Ascending aorta (tissue), 2 donors: ENCODE results near the gene CKMT2. TPM values are rescaled to one million over a fixed set of nuclear protein-coding genes. Genes with fewer than 3 reads are reported as not detected.

Experiments used
- DNase-seq, 2 donors: peaks; one replicate each; pipeline ENCODE4 v3.0.0-alpha.2; 2019; ENCODE audit warnings: low spot score in 2 of 2
- H3K27ac ChIP-seq, 2 donors: fragments of 200-600 bp; sonication (generic); one replicate each; pipeline ENCODE4 v1.5.1; 2016 to 2017; ENCODE audit warnings: mild to moderate bottlenecking in 1 of 2
- H3K27me3 ChIP-seq: fragments of 200-600 bp; sonication (generic); one replicate; pipeline ENCODE4 v1.5.1; 2017
- H3K36me3 ChIP-seq, 2 donors: fragments of 200-600 bp; sonication (generic); one replicate each; pipeline ENCODE4 v1.5.1; 2016
- H3K4me1 ChIP-seq, 2 donors: fragments of 200-600 bp; sonication (generic); one replicate each; pipeline ENCODE4 v1.5.1; 2016 to 2017; ENCODE audit warnings: mild to moderate bottlenecking in 1 of 2
- H3K4me3 ChIP-seq, 2 donors: fragments of 200-600 bp; sonication (generic); one replicate each; pipeline ENCODE4 v1.5.1; 2016 to 2017; ENCODE audit warnings: mild to moderate bottlenecking in 1 of 2
- H3K9me3 ChIP-seq, 2 donors: fragments of 200-600 bp; sonication (generic); one replicate each; pipeline ENCODE4 v1.5.1; 2016
- CTCF ChIP-seq, 3 experiments: fragments of 200-600 bp in 2 of 3; fragments of 450-650 bp in 1 of 3; sonication (generic) in 2 of 3; IDR thresholded peaks; one replicate each; pipeline ENCODE4 v1.5.1; 2016 to 2019; ENCODE audit warnings: antibody characterized with exemption in 3 of 3, mild to moderate bottlenecking in 1 of 3, moderate library complexity in 1 of 3
- intact Hi-C: fragments of 100-400 bp; cut with DNase I; formaldehyde crosslinking; loops from one replicate; pipeline ENCODE4 v1.15.1; 2023
- total RNA-seq: library from RNA; depleted of rRNA; stranded (reverse); fragments of >200 nt; gene quantifications from one replicate; pipeline ENCODE4 v1.1.0, GENCODE V29; 2016

CKMT2 gene
- total RNA-seq, 1 donor from 2014 or later = 0.43 TPM

DNA sequence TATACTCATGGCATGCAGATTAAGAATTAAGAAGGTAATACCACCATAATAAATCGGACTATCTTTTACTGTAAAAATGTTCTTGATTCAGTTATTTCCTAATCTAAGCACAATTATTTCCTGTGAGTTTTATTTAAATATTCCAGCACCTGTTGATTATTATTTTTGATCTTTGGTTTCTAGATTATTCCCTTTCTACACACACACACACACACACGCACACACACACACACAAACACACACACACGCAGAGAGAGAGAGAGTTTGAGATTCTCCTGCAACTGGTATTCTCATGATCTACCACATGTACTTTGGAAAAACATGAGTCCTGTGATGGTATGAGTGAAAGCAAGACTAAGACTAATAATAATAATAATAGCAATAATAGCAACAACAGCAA lies 17.0 kb upstream of the CKMT2 start:
- no peak for TF ChIP-seq CTCF (IDR thresholded peaks at IDR 0.05)
- DNase-seq = no peak
- Histone ChIP-seq H3K36me3 (no peaks in the 10 kb centered on the region), H3K4me1 (no peaks in the 10 kb centered on the region), H3K27ac (no peak overlapping the region), H3K27me3 (no peaks in the 10 kb centered on the region), H3K9me3 (no peaks in the 10 kb centered on the region), H3K4me3 (no peak overlapping the region)
- intact Hi-C loops = no loop called here

DNA sequence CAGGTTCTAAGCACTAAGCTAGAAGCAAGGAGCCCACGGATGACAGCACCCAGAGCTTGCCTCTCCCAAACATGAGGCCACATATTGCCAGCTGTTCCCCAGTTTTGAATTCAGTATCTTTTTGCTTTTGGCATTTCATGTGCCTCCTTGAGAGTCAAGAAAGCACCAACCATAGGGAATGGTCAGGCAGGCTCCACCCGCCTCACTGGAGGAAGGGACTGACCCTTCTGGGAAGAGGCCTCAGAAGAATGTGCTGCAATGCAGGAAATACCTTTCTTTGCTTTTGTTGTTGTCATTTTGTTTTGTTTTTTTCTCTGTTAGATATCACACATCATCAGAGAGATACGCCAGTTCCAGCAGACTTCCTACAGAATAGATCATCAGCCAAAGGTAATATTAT lies 13.7 kb upstream of the CKMT2 start:
- H3K9me3 ChIP-seq = no peaks in the 10 kb centered on the region
- H3K27ac ChIP-seq = no peak overlapping the region
- no peak for TF ChIP-seq CTCF (IDR thresholded peaks at IDR 0.05)
- H3K27me3 ChIP-seq = no peaks in the 10 kb centered on the region
- no peaks in the 10 kb centered on the region for H3K36me3 ChIP-seq
- no peak for DNase-seq
- no peak overlapping the region for H3K4me3 ChIP-seq
- no peaks in the 10 kb centered on the region for H3K4me1 ChIP-seq
- intact Hi-C loops = no loop called here

DNA sequence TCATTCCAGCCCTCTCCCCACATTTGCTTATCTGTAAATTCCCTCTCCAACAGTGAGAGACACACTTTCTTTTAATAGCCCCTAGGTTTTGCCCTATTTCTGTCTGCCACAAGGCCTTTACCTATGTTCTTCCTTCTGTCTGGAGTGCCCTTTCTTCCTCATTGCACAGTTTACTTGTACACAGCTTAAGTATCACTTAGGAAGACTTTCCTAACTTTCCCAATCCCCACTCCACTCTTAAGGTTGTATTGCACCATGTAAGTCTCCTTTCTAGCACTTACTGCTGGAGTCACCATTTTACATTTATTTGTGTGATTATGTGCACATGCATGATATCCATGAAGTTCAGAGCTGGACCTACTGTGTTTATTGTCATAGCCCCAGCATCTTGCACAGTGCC lies 10.8 kb upstream of the CKMT2 start:
- H3K4me3 ChIP-seq = no peak overlapping the region
- H3K27ac ChIP-seq = no peak overlapping the region
- H3K27me3 ChIP-seq = no peaks in the 10 kb centered on the region
- H3K36me3 ChIP-seq = no peaks in the 10 kb centered on the region
- intact Hi-C loops = no loop called here
- TF ChIP-seq CTCF (IDR thresholded peaks at IDR 0.05) = no peak
- no peak for DNase-seq
- no peaks in the 10 kb centered on the region for H3K9me3 ChIP-seq
- H3K4me1 ChIP-seq = no peaks in the 10 kb centered on the region

DNA sequence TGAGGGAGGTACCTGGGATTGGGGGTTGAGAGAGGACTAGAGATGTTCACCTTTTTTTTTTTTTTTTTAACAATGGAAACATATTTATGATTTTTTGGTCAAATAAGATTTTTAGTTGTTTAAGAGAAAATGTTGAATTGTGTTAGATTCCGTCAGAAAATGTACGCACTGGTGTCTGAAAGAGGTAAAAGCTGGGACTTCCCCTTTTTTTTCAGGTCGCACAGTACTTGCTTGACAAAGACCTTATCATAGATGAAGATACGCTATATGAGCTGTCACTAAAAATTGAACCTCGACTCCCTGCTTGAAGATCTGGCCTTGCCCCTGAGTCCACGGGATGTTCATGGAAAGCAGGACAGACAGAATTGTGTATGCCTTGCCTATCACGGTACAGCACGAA lies 7.7 kb upstream of the CKMT2 start:
- intact Hi-C loops = no loop called here

GRCh38 chr5:81226286-81226685 lies 6.8 kb upstream of the CKMT2 start:
- Histone ChIP-seq H3K27ac (no peak overlapping the region), H3K36me3 (no peaks in the 10 kb centered on the region), H3K4me3 (no peak overlapping the region), H3K4me1 (no peaks in the 10 kb centered on the region), H3K27me3 (no peaks in the 10 kb centered on the region), H3K9me3 (no peaks in the 10 kb centered on the region)
- intact Hi-C loops = no loop called here
- DNase-seq = no peak
- no peak for TF ChIP-seq CTCF (IDR thresholded peaks at IDR 0.05)

More for the DNA sequence above, 7.7 kb upstream of the CKMT2 start:
- Histone ChIP-seq H3K36me3 (no peaks in the 10 kb centered on the region), H3K4me1 (no peaks in the 10 kb centered on the region), H3K27me3 (no peaks in the 10 kb centered on the region), H3K27ac (no peak overlapping the region), H3K9me3 (no peaks in the 10 kb centered on the region), H3K4me3 (no peak overlapping the region)
- no peak for TF ChIP-seq CTCF (IDR thresholded peaks at IDR 0.05)
- no peak for DNase-seq

DNA sequence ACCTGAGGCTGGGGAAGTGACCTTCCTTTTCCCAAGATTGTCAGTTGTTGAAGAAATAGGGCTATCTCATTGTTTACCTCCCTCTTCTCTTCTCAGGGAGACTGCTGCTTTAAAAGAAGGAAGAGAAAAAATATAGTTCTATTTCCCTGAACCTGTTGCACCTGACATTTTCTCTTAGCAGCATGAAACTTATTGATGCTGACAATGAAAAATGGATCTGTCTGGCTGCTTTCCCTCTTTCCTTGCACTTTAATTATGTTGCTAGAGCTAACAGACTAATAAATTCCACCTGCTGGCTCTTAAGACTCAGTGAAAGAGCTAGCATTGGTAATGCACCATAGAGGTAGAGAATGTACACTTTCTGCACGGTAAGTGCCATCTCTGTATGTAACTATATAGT lies 6.2 kb upstream of the CKMT2 start:
- Histone ChIP-seq H3K27me3 (no peaks in the 10 kb centered on the region), H3K36me3 (no peaks in the 10 kb centered on the region), H3K9me3 (no peaks in the 10 kb centered on the region), H3K4me3 (no peak overlapping the region), H3K27ac (no peak overlapping the region), H3K4me1 (no peaks in the 10 kb centered on the region)
- no peak for DNase-seq
- TF ChIP-seq CTCF (IDR thresholded peaks at IDR 0.05) = no peak
- intact Hi-C loops = no loop called here
